Lung (tissue), 4 donors: ENCODE measurements around the gene ATP6V1E1. TPM values are rescaled to one million over a fixed set of nuclear protein-coding genes. Genes with fewer than 3 reads are reported as not detected.

Experiments used
- polyA plus RNA-seq, 2 donors: library from polyadenylated mRNA; stranded (reverse); fragments of 200-250 nt; gene quantifications; one replicate each; pipeline ENCODE4 v1.2.1, GENCODE V29; 2013
- total RNA-seq, 2 donors: library from RNA; depleted of rRNA in 1 of 2; stranded (reverse); fragments of >200 nt in 1 of 2; gene quantifications; one replicate each; pipeline ENCODE4 v1.2.1, GENCODE V29; 2014 to 2021
- donor health status: Bipolar disorder and iron deficiency.
- donor health status: healthy.
- donor health status: DM: yes; HTN: yes; CAD: no.

The ATP6V1E1 gene
- total and polyA plus RNA-seq, 4 donors: 109 to 199 (median 124) TPM

Other genes starting within 250 kb of the ATP6V1E1 start
- gene SLC25A18, start 65.3 kb downstream of the ATP6V1E1 start, total RNA-seq: 1 to 10 TPM in 1 of 2 donors, not detected in 1; 1.3 TPM
- gene SLC25A18, start 65.3 kb downstream of the ATP6V1E1 start, polyA plus RNA-seq: under 1 TPM; 0.25 to 0.75 TPM
- 10 to 100 TPM; 41.0 to 52.4 TPM for gene BCL2L13, start 10.0 kb upstream of the ATP6V1E1 start, total RNA-seq
- gene BCL2L13, start 10.0 kb upstream of the ATP6V1E1 start, polyA plus RNA-seq: 10 to 100 TPM; 21.4 to 26.5 TPM
- 10 to 100 TPM; 37.4 to 37.6 TPM for gene BID, start 145.7 kb upstream of the ATP6V1E1 start, total RNA-seq
- gene BID, start 145.7 kb upstream of the ATP6V1E1 start, polyA plus RNA-seq: 100 to 1,000 TPM in 1 of 2 donors, 10 to 100 TPM in 1; 13.1 to 179 TPM